NCI-H2081 (cell line): Measurements from ENCODE around the gene DCUN1D1.

Source experiments
- DNase-seq, 2 experiments: peaks; one replicate each; lab custom pipeline; 2025; lab: John Stamatoyannopoulos, UW

Gene DCUN1D1

DNA sequence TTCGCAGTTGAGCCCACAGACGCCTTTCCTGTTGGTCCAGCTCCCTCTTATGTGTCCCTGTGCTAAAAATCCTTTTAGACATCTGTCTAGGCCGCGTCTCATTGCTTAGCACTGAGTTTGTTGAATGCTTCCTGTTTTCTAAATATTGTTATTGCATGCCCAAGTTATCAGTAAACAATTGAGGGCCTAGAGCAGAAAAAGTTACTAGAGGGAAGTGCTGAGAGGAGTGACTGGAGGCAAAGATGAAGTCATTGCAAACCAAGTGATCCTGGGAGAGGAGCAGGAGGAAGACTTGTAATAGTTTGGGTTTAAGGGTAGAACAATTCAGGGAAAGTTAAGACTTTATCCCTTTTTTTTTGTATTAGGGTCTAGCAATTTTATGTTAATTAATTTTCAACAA lies 88.1 kb downstream of the DCUN1D1 start:
- no peak for DNase-seq

- DNase-seq: no peak
Measured at GRCh38 chr3:182891364-182891763, 89.0 kb downstream of the DCUN1D1 start.

DNA sequence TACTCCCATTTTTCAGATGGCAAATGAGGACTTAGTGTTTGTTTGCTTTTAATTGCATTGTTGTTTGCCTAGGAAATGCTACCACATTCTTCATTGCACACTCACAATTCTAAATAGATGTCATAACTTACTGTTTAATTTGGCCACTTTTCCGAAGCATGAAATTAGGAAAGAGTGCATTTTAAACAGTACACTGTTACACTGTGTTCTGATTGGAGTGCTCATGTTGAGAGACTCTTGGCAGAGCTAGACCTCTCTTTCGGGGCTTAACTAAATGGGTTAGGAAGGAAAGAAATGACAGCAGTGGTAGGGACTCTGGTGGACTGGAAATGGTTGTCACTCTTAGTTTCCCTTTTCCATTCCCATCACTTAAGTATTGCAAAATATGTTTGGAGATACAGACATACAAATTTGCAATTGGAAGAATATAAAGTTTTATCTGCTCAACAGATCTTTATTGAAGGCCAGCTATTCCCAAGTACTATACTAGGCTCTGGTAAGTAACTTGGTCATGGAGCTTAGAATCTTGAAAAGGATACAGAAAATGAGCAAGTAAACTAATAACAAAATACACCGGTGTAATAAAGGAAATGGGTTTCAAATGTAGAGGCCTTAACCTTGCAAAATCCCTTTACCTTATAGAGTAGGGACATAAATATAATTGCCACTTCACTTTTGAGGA lies 90.2 kb downstream of the DCUN1D1 start:
- peak in 1 of 2 experiments; percentile 36 for DNase-seq
